GM19043 (cell line): Measurements from ENCODE around the gene TAF3.
"Not testable (repeated sequence)": the region's sequence is repeated elsewhere in the genome, so short reads cannot be mapped to it uniquely, and the experiment has no call there.

Experiments used
- ATAC-seq: cut with Tn5 transposase; IDR thresholded peaks from one replicate; pipeline ENCODE4 v1.9.1; 2021; ENCODE audit warnings: low read depth; ENCODE audit not compliant: unreplicated experiment

The TAF3 gene

DNA sequence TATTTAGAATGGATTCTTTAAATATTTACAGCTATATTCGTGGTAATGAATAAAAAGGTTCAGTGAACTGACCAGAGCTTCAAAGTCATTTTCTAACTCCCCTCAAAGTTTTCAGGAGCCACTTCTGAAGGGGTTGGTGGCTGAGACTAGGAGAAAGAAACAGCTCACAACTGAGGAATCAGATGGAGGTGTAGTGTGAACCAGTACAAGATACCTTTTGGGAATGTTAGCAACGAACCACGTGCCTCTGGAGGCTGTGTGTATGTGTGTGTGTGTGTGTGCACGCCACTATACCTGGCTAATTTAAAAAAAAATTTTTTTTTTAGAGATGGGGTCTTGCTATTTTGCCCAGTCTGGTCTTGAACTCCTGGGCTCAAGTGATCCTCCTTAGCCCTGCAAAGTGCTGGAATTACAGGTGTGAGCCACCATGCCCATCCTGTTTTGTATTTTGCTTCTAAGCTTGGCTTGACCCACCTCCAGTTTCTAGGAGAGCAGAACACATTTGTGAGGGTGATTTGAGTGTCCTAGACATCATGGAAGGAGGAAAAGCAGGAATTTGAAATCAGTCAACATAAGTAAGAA is 9.5 kb upstream of the TAF3 start:
- ATAC-seq: no peak

GRCh38 chr10:7810443-7810842 is 7.9 kb upstream of the TAF3 start:
- ATAC-seq: no peak

GRCh38 chr10:7811000-7811399 is 7.3 kb upstream of the TAF3 start:
- no peak for ATAC-seq

- ATAC-seq: not testable (repeated sequence)
These were observed 6.6 kb upstream of the TAF3 start for GRCh38 chr10:7811743-7812142.

DNA sequence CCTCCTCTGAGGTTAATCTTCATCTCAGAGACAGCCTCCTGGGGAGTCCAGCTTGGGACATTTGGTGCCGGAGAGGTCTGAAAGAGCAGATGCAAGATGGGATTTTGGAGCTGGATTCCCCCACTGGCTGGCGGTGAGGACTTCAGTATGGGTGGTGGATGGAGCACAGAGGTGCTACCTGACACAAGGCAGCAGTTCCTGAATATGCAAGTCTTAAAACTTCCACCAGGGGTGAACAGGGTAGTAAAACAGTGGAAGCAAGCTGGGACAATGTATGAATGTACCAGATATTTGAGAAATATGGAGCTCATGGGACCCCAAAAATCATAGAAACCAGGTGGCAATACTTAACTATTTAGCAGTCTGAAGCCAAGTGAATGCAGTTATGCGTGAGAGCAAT is 4.8 kb upstream of the TAF3 start:
- ATAC-seq: no peak

DNA sequence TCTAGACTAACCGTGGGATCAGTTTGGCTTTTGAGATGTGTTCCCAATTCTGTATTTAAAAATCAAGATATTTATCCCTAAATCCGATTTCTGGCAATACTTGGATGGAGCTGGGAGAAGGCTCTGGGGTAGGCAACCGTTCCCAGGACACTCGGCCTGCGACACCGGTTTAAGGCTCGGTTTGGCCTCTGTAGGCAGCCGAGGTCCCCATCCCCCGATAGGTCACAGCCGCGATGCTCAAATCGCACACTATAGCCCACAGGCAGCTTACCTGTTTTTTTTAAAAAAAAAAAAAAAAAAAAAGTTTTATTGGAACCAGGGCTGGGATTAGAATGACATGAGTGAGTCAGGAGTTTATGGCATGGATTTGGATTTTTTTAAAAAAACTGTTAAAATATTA is 729 bp upstream of the TAF3 start:
- ATAC-seq: no peak

GRCh38 chr10:7817984-7818294 is 366 bp upstream of the TAF3 start:
- ATAC-seq: no peak

DNA sequence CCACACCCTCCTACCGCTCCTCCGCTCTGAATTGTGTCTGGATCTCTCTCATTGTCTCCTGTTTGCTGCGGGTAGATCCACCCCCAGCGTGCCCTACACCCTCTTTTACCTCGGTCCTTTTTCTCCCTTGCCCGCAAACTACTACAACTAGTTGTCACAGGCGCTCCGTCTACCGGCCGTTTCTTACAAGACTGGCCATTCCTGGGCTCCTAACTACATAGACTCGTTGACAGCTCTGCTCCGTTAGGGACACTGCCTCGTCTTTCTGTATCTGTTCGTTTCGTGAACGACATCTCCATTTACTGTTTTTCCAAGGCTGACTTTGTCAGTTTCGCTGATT is 786 bp downstream of the TAF3 start:
- peak; percentile 50 for ATAC-seq

DNA sequence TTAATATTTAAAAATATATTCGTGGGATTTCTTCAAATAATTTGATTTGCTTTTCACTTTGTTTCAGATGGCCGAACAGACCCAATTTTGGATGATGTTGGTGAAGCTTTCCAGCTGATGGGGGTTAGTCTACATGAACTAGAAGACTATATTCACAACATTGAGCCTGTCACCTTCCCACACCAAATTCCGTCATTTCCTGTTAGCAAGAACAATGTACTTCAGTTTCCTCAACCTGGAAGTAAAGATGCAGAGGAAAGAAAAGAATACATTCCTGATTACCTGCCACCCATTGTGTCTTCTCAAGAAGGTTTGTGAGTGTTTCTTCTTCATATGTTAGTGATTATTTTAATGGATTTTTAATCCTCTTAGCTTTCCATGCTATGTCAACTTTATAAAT is 5.9 kb downstream of the TAF3 start:
- ATAC-seq: no peak

DNA sequence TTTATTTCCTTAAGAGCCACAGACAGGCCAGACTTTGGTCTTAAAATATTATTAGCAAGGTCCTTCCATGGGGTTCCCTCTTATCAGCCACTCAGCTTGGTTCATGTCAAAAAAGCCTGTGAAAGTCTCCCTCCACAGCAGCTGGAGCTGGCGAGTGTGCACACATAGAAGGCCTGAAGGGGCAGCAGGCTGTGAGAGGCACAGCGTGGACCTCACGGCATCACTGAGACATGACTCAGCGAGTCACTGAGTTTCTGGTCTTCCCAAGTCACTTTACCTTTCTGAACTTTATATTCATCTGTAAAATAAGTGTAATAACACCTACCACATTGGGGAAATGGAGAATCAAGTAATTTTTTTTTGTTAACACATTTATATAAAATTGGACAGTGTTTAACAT is 8.7 kb downstream of the TAF3 start:
- no peak for ATAC-seq

GRCh38 chr10:7829289-7829834 is 11.1 kb downstream of the TAF3 start:
- no peak for ATAC-seq

DNA sequence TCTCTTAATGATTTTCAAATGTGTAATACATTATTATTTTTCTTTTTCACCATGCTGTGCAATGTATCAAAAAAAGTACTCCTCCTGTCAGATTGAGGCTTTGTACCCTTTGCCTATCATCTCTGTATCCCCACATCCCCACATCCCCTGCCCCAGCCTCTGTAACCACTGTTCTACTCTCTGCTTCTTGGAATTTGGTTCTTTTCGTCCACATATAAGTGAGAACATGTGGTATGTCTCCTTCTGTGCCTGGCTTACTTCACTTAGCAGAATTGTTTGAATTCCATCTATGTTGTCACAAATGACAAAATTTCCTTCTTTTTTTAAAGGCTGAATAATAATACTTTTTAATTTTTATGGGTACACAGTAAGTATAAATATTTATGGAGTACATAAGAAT is 13.8 kb downstream of the TAF3 start:
- ATAC-seq: no peak

DNA sequence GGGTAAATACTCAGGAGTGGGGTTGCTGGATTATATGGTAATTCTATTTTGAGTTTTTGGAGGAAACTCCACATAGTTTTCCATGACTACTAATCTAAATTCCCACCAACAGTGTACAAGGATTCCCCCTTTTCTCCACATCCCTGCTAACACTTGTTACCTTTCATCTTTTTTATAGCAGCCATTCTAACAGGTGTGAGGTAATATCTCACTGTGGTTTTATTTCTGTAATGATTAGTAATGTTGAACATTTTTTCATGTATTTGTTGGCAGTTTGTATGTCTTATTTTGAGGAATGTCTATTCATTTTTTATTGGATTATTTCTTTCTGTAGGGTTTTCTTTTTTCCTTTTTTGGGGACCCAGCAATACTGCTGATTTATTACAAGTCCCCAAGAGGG is 14.9 kb downstream of the TAF3 start:
- ATAC-seq: no peak

DNA sequence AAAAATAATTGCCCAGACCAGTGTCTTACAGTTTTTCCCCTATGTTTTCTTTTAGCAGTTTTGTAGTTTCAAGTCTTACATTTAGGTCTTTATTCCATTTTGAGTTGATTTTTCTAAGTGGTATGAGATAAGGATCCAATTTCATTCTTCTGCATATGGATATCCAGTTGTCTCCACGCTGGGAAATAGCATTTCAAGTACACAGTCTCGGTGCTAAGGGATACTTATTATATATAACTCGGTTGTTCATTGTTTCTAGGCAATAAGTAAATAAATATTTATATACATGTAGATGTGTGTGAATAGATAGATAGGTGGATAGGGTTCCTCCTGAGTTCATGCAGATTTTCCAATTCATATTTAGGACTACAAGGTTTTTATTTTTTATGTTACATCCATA is 16.0 kb downstream of the TAF3 start:
- ATAC-seq: no peak

GRCh38 chr10:7836571-7836970 is 18.3 kb downstream of the TAF3 start:
- ATAC-seq: no peak

DNA sequence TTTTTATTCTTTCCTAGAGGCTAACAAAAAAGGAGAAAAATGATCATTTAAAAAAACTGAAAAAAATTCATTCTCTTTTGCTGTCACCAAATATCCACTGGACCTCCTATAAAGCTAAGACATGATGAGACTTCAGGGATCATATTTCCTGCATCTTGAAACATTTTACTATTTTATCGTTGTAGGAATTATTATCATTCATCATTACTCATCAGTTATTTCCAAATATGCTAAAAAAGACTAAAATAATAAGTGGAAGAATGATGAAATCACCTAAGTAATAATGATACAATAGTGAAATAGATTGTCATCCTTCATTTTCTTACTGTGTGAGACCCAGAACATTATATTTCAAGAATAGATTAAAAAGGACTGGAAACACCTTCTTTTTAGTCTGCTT is 28.3 kb downstream of the TAF3 start:
- ATAC-seq: no peak

DNA sequence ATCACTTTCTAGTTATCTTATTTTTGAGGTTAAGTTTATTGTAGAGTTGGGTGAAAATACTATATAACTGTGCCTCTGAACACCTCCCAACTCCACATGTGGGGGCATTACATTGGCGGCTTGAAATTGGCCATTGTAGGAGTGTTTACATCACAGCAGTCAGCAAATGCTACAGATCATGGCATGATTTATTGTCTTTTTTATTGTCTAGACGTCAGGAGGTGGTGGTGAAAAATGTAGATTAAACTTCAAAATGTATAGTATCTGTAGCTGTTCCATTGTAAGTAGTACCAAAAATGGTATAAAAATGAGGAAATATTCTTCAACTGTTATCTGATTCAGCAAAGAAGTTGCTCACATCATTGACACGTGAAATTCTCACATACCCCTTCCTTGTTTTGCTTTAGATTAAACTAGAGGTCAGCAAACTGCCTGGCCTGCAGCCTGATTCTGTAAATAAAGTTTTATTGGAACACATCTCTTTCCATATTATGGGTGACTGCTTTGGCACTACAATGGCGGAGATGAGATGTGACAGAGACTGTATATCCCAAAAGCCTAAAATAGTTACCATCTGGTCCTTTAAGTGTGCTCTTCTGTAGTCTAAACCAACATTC is 35.0 kb downstream of the TAF3 start:
- no peak for ATAC-seq

GRCh38 chr10:7853890-7854289 is 35.6 kb downstream of the TAF3 start:
- no peak for ATAC-seq

- no peak for ATAC-seq
These were observed 36.9 kb downstream of the TAF3 start for GRCh38 chr10:7855205-7855604.

DNA sequence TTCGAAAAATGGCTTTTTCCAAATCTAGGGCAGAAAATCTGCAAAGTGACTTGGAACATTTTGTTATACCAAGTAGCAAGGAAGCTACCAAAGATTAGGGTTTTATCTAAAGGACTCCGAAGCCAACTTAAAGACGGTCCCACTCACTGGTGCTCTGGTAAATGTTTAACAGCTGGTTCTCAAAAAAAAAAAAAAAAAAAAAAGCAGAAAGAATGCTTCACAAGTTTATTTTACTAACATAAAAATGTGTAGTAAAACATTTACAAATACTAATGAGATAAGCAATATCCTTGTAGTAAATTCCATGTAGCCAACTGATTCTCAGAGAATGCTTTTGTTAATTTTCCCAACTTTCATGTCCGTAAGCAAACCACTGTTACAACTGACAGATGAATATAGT is 38.4 kb downstream of the TAF3 start:
- ATAC-seq: no peak

GRCh38 chr10:7857262-7857661 is 39.0 kb downstream of the TAF3 start:
- ATAC-seq: no peak

DNA sequence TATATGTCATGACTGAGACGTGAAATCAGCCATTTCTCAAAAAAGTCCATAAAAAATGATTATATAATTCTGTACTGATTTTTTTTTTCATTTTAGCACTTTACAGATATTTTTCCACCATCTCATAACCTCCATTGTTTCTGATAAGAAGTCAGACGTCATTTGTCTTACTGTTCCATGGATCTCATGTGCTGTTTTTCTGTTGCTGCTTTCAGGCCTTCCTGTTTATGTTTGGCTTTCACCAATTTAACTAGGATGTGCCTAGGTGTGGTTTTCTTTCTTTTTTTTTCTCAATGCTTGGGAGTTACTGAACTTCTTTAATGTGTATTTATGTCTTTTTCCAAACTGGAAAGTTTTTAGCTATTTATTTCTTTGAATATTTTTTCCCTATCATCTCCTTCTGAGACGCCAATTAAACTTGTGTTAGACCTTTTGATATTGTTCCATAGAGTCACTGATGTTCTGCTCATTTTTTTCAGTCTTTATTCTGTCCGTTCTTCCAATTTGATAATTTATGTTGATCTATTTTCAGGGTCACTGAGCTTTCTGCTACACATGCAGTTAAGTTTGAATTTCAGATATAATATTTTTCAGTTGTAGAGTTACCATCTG is 43.3 kb downstream of the TAF3 start:
- no peak for ATAC-seq
